ENCODE results near the gene CCHCR1.

Gene CCHCR1

GRCh38 chr6:31162463-31163165 lies 5.0 kb upstream of the CCHCR1 start:
- DNase-seq (ENCODE audit: low read depth): no peak

- no peak for DNase-seq (ENCODE audit: low read depth)
Observed at GRCh38 chr6:31161216-31162126, 3.9 kb upstream of the CCHCR1 start.

- no peak for DNase-seq (ENCODE audit: low read depth)
Observed at GRCh38 chr6:31158863-31159855, 1.6 kb upstream of the CCHCR1 start.

- peak; percentile 99 for DNase-seq (ENCODE audit: low read depth)
Observed at GRCh38 chr6:31158140-31158862, 699 bp upstream of the CCHCR1 start, which contains the start of gene TCF19. Gene TCF19 (plus strand): TSS chr6:31158589. CDS start chr6:31159470, 881 bp downstream.

GRCh38 chr6:31156641-31157040 lies 961 bp downstream of the CCHCR1 start:
- no peak for DNase-seq (ENCODE audit: low read depth)

- no peak for DNase-seq (ENCODE audit: low read depth)
Observed at GRCh38 chr6:31154436-31154835, 3.2 kb downstream of the CCHCR1 start.

GRCh38 chr6:31152781-31153180 lies 4.8 kb downstream of the CCHCR1 start:
- DNase-seq (ENCODE audit: low read depth): no peak

GRCh38 chr6:31149827-31150447 lies 7.7 kb downstream of the CCHCR1 start:
- no peak for DNase-seq (ENCODE audit: low read depth)

GRCh38 chr6:31145386-31145785 lies 12.2 kb downstream of the CCHCR1 start:
- no peak for DNase-seq (ENCODE audit: low read depth)

GRCh38 chr6:31144970-31145340 lies 12.6 kb downstream of the CCHCR1 start:
- DNase-seq (ENCODE audit: low read depth): no peak

GRCh38 chr6:31144296-31144969 lies 13.2 kb downstream of the CCHCR1 start:
- DNase-seq (ENCODE audit: low read depth): no peak

- peak; percentile 26 for DNase-seq (ENCODE audit: low read depth)
Observed at GRCh38 chr6:31143148-31143547, 14.5 kb downstream of the CCHCR1 start.

- DNase-seq (ENCODE audit: low read depth): no peak
Observed at GRCh38 chr6:31142361-31142761, 15.2 kb downstream of the CCHCR1 start.

GRCh38 chr6:31140643-31141042 lies 17.0 kb downstream of the CCHCR1 start:
- no peak for DNase-seq (ENCODE audit: low read depth)

- DNase-seq (ENCODE audit: low read depth): no peak
Observed at GRCh38 chr6:31139599-31139998, 18.0 kb downstream of the CCHCR1 start.

- DNase-seq (ENCODE audit: low read depth): no peak
Observed at GRCh38 chr6:31138982-31139381, 18.6 kb downstream of the CCHCR1 start, which contains the start of gene PSORS1C2. Gene PSORS1C2 (minus strand): TSS chr6:31139066. CDS start chr6:31139026, 40 bp downstream.

GRCh38 chr6:31135710-31136109 lies 21.9 kb downstream of the CCHCR1 start:
- no peak for DNase-seq (ENCODE audit: low read depth)

GRCh38 chr6:31132806-31133205 lies 24.8 kb downstream of the CCHCR1 start:
- no peak for DNase-seq (ENCODE audit: low read depth)

GRCh38 chr6:31131595-31131994 lies 26.0 kb downstream of the CCHCR1 start:
- no peak for DNase-seq (ENCODE audit: low read depth)

GRCh38 chr6:31130751-31131150 lies 26.9 kb downstream of the CCHCR1 start:
- DNase-seq (ENCODE audit: low read depth): no peak
